Dendritic cell treated with granulocyte-macrophage colony-stimulating factor and Interleukin-4, amounts not matched to agents 40 ng/mL and 50 ng/mL, for 4 days (primary cell): ENCODE measurements around the gene DBF4B.
"Not testable (repeated sequence)": the region's sequence is repeated elsewhere in the genome, so short reads cannot be mapped to it uniquely, and the experiment has no call there.

Experiments
- H3K27ac Mint-ChIP-seq: one replicate; pipeline ENCODE4 v1.8.0; 2022; ENCODE audit warnings: mild to moderate bottlenecking, mixed read lengths
- H3K27me3 Mint-ChIP-seq: one replicate; pipeline ENCODE4 v1.8.0; 2022; ENCODE audit warnings: mild to moderate bottlenecking, mixed read lengths
- H3K36me3 Mint-ChIP-seq: one replicate; pipeline ENCODE4 v1.8.0; 2022; ENCODE audit warnings: low read depth, mixed read lengths
- H3K4me1 Mint-ChIP-seq: one replicate; pipeline ENCODE4 v1.8.0; 2022; ENCODE audit warnings: low read depth, mixed read lengths
- H3K4me3 Mint-ChIP-seq: one replicate; pipeline ENCODE4 v1.8.0; 2022; ENCODE audit warnings: mild to moderate bottlenecking, moderate library complexity, mixed read lengths
- H3K9me3 Mint-ChIP-seq: one replicate; pipeline ENCODE4 v1.8.0; 2022; ENCODE audit warnings: mixed read lengths
- intact Hi-C: fragments of 100-400 bp; cut with micrococcal nuclease; formaldehyde crosslinking; loops from one replicate; pipeline ENCODE4 v1.15.0; 2022

DBF4B gene

DNA sequence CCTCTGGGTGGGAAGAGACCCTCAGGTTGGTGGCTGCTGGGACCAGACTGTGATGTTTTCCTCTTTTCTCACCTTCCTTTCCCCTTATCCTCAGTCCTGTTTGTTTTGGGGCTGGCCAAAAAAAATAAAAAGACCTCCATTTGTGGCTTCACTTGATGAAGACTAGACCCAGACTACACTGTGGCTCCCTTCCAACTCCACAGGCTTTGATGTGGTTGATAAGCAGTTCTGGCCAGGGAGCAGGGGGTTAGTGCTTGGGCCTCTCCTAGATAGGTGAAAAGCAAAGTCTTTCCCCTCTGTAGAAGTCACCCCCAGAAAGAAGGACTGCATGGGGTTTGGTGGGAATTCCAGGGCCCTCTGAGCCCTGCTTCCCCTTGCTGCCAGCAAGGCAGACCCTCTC is 39.1 kb downstream of the DBF4B start:
- no peak overlapping the region for H3K4me3 Mint-ChIP-seq
- peaks cover 61% of the 10 kb centered on the region for H3K36me3 Mint-ChIP-seq
- intact Hi-C loops: no loop called here
- H3K9me3 Mint-ChIP-seq: no peaks in the 10 kb centered on the region
- H3K27me3 Mint-ChIP-seq: no peaks in the 10 kb centered on the region
- H3K4me1 Mint-ChIP-seq: no peaks in the 10 kb centered on the region
- no peak overlapping the region for H3K27ac Mint-ChIP-seq

DNA sequence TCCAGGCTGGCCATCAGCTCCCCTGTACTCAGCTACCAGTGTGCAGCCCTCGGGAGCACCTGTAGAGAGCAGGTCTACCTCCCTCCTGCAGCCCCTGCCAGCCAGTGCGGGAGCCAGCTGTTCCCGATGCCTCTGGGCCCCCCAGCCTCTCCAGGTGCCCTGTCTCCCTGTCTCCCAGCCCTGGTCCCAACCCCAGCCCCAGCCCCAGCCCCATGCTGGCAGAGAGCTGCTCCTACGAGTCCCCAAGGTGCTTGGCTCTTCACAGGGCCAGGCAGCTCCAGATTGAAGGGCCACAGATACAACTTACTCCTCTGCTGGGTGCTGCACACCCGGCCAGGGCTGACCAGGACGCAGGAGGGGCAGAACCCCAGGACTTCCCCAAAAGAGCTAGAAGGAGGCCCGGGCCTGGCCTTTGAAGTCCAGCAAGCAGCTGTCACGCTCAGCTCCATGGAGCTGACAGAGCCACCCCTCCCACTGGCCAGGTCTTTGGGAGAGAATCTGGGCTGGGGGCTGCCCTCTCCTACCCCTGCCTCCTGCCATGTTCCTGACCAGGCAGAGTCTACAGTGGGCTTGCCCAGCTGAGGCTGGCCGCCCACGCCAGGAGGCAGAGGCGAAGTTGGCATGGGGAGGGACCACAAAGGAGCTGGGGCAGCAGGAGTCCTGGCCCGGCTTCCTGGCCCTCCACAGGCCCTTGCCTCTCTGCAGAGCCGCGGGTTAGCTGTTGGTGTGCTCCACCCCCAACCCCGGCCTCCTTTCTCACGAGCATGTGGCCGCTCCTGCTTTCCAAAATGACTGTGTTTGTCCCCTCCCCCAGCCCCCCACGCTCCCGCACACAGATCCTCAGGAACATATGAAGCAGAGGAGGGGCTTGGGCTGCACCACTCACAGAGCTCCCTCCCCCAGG is 40.9 kb downstream of the DBF4B start:
- Mint-ChIP-seq H3K27ac (no peak overlapping the region), H3K36me3 (peaks cover 56% of the 10 kb centered on the region), H3K4me1 (no peaks in the 10 kb centered on the region), H3K27me3 (no peaks in the 10 kb centered on the region), H3K4me3 (no peak overlapping the region), H3K9me3 (no peaks in the 10 kb centered on the region)
- intact Hi-C loops: no loop called here

DNA sequence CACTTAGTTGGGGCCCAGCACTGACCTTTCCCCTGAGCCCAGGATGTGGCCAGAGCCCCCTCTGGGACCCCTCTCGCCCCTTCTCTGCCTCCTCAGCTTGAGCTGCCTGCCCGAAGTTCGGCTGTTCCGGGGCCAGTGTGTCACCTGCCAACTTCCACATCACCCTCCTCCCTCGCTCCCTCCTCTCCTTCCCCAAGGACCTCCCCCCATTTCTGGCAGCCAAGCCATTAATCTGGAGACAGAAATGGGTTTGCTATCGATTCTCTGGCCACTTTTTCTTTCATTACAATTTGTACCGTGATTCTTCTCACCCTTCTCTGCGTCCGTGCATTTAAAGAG is 41.5 kb downstream of the DBF4B start:
- H3K27ac Mint-ChIP-seq: no peak overlapping the region
- peaks cover 56% of the 10 kb centered on the region for H3K36me3 Mint-ChIP-seq
- H3K27me3 Mint-ChIP-seq: no peaks in the 10 kb centered on the region
- no peaks in the 10 kb centered on the region for H3K9me3 Mint-ChIP-seq
- intact Hi-C loops: no loop called here
- H3K4me1 Mint-ChIP-seq: no peaks in the 10 kb centered on the region
- no peak overlapping the region for H3K4me3 Mint-ChIP-seq

DNA sequence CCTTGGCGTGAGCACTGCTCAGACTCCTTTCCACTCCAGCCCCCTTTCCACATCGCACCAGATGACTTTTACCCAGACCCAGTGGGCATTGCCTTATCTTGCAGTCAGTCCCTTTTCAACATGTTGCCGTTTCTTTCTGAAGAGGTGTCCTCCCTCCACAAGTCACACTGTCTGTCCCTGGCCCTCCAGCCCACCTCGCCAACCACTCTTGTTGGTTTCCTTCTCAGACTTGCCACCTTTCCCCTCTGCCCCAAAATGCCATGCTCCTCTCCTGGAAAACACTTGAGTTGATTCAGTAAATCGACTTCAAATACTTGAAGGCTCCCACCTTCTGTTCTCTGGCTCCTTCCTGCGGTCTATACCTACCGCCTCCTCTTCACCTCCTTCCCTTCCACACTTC is 42.9 kb downstream of the DBF4B start:
- Mint-ChIP-seq H3K4me1 (no peaks in the 10 kb centered on the region), H3K4me3 (no peak overlapping the region), H3K27me3 (peaks cover 7% of the 10 kb centered on the region), H3K27ac (no peak overlapping the region), H3K36me3 (peaks cover 56% of the 10 kb centered on the region), H3K9me3 (no peaks in the 10 kb centered on the region)
- intact Hi-C loops: no loop called here

DNA sequence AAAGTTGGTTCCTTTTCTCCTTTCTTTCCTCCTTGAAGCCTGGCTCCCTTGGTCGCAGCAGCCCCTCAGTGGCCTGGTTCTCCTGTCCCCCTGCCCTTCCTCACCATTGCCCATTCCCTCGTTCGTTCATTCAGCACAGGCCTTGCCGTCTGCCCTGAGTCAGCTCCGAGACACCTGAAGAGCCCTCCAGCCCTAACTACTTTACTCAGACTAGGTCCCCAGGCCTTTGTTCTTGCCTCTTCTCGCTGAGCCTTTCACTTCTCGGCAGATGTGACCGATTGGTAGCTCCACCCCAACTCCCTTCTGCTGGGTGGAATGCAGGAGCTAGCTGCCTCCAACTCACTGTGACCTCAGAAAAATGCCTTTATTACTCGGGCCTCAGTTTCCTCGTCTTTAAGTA is 43.3 kb downstream of the DBF4B start:
- Mint-ChIP-seq H3K36me3 (peaks cover 54% of the 10 kb centered on the region), H3K4me1 (no peaks in the 10 kb centered on the region), H3K9me3 (no peaks in the 10 kb centered on the region), H3K27ac (no peak overlapping the region), H3K27me3 (peaks cover 12% of the 10 kb centered on the region), H3K4me3 (no peak overlapping the region)
- intact Hi-C loops: no loop called here

DNA sequence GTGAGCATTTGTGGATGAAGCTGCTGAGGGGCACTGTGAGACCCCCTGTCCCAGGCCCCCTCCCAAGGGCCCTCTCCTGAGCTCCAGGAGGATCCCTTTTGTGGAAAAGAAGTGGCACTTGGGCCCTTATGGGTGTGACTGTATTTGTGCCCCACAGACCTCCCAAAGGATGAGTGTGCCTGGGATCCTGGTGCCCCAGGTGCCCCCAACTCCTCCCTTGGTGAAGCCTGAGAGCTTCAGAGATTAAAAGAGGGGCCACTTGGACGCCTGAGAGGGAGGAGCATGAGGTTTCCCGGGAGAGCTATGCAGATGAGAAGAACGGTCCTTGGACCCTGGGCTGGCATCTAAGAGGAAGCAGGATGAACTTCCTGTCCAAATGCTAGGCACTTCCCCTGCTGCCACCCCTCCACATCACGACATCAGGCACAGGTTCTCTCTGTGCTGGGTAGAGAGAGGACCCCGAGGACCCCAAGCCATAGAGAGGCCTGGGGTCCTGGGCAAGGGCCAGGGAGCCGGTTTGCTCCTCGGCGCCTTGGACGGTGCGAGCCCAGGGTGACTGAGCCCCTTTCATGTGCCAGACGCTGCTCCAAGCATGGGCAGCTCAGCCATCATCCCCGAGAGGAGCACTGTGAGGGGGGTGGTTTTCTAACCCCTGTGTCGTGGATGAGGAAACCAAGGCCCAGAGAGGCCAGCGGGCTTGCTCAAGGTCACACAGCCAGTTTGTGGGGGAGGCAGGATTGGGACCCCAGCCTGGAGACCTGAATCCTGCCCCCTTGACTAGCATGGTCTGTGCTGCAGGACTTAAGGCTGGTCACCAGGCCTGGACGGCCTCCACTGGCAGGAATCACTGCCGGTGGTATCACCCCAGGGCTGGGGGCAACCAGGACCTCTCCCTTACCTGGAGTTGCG is 44.7 kb downstream of the DBF4B start:
- Mint-ChIP-seq H3K27me3 (peaks cover 26% of the 10 kb centered on the region), H3K36me3 (peaks cover 40% of the 10 kb centered on the region), H3K4me1 (no peaks in the 10 kb centered on the region), H3K4me3 (no peak overlapping the region), H3K9me3 (no peaks in the 10 kb centered on the region), H3K27ac (no peak overlapping the region)
- intact Hi-C loops: no loop called here

DNA sequence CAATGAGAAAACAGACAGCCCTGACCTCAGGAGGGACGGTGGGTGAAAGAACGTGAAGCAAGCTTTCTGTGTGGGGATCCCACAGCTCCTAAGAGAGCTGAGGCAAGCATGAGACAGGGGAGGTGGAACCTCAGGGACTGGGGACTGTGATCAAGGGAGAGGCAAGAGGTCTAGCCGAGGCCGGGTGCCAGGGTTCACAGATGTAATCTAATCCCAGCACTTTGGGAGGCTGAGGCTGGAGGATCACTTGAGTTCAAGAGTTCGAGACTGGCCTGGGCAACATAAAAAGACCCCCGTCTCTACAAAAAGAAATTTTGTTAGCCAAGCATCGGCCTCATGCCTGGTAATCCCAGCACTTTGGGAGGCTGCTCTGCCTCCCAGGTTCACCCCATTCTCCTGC is 45.8 kb downstream of the DBF4B start:
- no peaks in the 10 kb centered on the region for H3K4me1 Mint-ChIP-seq
- H3K36me3 Mint-ChIP-seq: peaks cover 30% of the 10 kb centered on the region
- no peak overlapping the region for H3K27ac Mint-ChIP-seq
- intact Hi-C loops: no loop called here
- peaks cover 29% of the 10 kb centered on the region for H3K27me3 Mint-ChIP-seq
- no peaks in the 10 kb centered on the region for H3K9me3 Mint-ChIP-seq
- H3K4me3 Mint-ChIP-seq: no peak overlapping the region

DNA sequence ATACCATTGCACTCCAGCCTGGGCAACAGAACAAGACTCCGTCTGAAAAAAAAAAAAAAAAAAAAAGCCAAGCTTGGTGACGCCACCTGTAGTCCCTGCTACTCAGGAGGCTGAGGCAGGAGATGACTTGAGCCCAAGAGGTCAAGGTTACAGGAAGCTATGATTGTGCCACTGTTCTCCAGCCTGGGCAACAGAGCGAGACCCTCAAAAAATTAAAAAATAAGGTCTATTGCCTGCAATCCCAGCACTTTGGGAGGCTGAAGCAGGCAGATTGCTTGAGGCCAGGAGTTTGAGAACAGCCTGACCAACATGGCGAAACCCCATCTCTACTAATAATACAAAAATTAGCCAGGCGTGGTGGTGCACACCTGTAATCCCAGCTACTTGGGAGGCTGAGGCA is 46.7 kb downstream of the DBF4B start:
- H3K27ac Mint-ChIP-seq, H3K9me3 Mint-ChIP-seq, intact Hi-C loops, H3K4me3 Mint-ChIP-seq, H3K4me1 Mint-ChIP-seq: not testable (repeated sequence)
- peaks cover 38% of the 10 kb centered on the region for H3K27me3 Mint-ChIP-seq
- peaks cover 21% of the 10 kb centered on the region for H3K36me3 Mint-ChIP-seq

DNA sequence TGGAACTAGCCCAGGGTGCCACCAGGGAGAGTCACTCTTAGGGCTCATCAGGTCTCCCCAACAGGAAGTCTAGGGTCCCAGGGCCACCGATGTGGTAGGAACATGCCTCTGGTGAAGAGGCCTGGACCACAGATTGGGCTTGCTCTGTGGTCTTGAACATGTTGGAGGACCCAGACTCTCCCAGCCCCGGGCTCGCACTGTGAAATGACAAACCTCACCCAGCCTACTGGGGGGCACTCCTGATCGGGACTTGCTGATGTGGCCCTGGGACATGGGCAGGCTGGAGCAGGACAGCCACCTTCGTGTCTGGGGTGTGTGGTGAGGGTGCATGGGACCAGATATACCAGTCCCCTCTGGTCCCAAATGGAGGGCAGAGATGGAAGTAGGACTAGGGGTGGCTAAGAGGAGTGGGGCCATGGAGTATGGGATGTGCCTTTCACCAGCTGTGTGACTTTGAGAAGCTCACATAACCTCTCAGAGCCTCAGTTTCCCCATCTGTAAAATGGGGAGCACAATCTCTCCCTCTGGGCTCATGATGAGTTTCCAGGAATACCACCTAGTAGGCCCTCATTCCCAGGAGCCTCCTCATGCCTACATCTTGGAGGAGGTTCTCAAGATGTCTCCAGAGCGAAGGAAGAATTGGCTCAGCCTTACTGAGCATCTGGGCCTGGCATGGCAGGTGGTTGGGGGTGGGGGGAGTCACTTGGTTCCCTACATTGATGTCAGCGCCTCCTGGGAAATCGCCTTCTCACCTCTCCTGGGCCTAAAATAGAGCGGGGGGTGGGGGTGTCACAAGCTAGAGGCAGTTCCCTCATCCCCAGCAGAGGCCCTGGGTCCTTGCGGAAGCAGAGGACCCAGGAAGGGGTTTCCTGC is 48.8 kb downstream of the DBF4B start:
- no peak overlapping the region for H3K4me3 Mint-ChIP-seq
- no peak overlapping the region for H3K27ac Mint-ChIP-seq
- H3K27me3 Mint-ChIP-seq: peaks cover 54% of the 10 kb centered on the region
- H3K9me3 Mint-ChIP-seq: no peaks in the 10 kb centered on the region
- H3K36me3 Mint-ChIP-seq: no peaks in the 10 kb centered on the region
- intact Hi-C loops: no loop called here
- H3K4me1 Mint-ChIP-seq: no peaks in the 10 kb centered on the region

DNA sequence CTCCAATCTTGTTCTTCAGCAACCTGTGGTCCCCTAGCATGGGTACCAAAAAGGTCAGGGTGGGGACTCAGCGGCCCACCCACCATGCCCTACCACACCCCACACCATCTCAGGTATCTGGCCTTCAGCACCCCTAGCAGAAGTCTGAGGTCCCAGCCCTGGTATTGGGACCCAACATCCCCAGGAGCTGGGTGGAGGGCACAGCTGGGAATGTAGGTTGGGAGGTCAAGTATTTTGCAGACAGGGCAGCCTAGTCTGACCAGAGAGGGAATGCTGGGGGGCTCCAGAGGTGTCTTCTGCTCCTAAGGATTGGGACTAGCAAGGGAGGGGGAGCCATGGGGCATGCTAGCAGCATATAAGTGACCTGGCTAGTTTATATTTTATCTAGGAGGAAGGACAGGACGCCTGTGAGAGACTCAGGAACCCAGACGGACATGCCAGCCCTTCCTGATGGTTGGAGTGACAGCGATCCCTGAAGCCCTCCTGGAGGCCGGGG is 49.5 kb downstream of the DBF4B start:
- H3K4me1 Mint-ChIP-seq: no peaks in the 10 kb centered on the region
- H3K4me3 Mint-ChIP-seq: no peak overlapping the region
- H3K36me3 Mint-ChIP-seq: no peaks in the 10 kb centered on the region
- no peaks in the 10 kb centered on the region for H3K9me3 Mint-ChIP-seq
- peaks cover 54% of the 10 kb centered on the region for H3K27me3 Mint-ChIP-seq
- intact Hi-C loops: no loop called here
- H3K27ac Mint-ChIP-seq: no peak overlapping the region

DNA sequence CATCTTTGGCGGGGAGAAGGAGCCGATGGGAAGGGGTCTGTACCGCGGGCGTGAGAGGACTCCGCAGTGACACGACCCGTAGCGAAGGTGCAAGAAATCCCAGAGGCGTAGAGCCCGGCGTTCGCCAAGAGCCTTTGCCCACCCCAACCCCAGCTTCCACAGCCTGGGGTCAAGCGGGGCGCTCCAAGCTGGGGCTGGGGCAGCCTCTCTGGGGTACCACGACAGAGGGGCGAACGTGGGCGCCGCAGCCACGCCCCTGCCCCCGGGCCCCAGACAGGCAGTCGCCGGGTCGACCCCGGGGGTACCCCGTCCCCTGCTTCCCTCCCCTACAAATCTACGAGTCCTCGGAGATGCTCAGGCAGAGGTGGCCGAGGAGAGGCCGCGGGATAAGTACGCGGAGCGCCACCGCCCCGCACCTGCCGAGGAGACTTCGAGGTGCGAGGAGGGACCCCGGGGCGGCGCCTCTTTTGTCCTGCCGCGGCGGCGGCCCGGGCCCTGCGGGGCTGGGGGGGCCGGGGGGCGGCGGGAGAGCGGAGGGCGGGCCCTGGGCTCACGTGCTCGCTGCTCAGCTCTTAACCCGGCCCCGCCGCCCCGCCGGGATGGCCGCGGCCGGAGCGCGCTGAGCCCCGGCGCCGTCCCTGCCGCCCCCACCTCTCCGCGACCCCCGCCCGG is 50.1 kb downstream of the DBF4B start, which contains the start of gene ADAM11:
ADAM11 (plus strand) TSS at position 575 of the 672 bp plus-strand sequence. CDS start 212 bp downstream, outside the sequence.
- Mint-ChIP-seq H3K9me3 (no peaks in the 10 kb centered on the region), H3K27ac (no peak within 1 kb of the TSS), H3K36me3 (no peaks in the 10 kb centered on the region)

DNA sequence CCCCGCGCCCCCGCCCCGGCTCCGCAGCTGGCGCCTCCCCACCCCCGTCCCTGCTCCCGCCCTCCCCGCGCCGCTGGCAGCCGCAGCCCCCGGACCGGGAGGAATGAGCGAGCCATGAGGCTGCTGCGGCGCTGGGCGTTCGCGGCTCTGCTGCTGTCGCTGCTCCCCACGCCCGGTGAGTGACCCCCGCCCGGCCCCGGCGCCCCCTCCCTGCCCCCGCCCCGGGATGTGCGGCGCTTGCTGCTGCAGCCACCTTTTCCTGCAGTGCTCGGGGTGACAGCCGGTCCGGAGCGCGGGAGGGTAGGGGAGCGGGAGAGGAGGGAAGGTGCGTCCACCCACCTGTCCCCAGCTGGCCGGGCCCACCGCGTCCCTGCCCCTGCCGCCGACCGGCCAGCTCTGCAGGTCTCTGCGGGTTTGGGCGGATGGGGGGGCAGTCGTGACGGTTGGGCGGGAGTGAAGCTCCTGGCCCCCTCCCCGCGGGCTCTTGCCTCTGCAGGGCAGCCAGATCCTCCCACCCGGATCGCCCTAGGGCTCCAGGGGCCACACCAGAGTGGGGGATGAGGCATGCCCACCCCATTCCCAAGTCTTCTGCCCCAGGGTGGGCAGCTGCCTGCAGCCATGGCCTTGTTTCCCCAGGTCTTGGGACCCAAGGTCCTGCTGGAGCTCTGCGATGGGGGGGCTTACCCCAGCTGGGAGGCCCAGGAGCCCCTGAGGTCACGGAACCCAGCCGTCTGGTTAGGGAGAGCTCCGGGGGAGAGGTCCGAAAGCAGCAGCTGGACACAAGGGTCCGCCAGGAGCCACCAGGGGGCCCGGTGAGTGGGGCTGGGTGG is 50.8 kb downstream of the DBF4B start:
- intact Hi-C loops: no loop called here
- no peaks in the 10 kb centered on the region for H3K36me3 Mint-ChIP-seq
- H3K27ac Mint-ChIP-seq: no peak overlapping the region
- H3K27me3 Mint-ChIP-seq: peaks cover 56% of the 10 kb centered on the region
- peak overlapping the region; percentile 59 for H3K4me3 Mint-ChIP-seq
- no peaks in the 10 kb centered on the region for H3K4me1 Mint-ChIP-seq
- H3K9me3 Mint-ChIP-seq: no peaks in the 10 kb centered on the region

More for the DNA sequence above, 50.1 kb downstream of the DBF4B start, which contains the start of gene ADAM11:
- Mint-ChIP-seq H3K4me1 (no peaks in the 10 kb centered on the region), H3K27me3 (peaks cover 54% of the 10 kb centered on the region), H3K4me3 (peak within 1 kb of the TSS; percentile 59)
- intact Hi-C loops: no loop called here
